ENCODE results near the gene CRYBA4.
A peak's percentile ranks its signal among the peaks of the same experiment; 100 is the strongest.

CRYBA4 gene

DNA sequence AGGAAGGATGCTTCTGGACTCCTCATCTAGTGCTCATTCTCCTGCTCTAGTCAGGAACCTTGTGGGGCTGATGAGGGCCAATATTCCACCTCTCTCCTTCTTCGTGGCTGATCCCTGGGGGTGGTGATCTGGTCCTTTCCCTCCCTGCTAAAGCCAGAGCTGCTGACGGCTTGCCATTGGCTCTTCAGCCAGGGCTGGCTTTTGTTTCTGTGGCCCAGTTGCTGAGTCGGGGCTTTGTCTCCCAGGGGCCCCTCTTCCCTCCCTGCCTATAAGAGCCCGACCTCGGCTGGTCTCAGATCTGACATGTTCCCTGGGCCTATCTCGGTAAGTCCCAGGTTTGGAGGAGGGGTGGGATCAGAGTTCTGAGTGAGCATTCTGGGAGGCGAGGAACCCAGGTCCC lies at the start of gene CRYBA4:
CRYBA4 (plus strand) TSS at position 301 of the 400 bp plus-strand sequence. CDS start 634 bp downstream, outside the sequence.
- DNase-seq (ENCODE audit: low read depth in 1 of 2, low spot score in 1 of 2) = no peak

DNA sequence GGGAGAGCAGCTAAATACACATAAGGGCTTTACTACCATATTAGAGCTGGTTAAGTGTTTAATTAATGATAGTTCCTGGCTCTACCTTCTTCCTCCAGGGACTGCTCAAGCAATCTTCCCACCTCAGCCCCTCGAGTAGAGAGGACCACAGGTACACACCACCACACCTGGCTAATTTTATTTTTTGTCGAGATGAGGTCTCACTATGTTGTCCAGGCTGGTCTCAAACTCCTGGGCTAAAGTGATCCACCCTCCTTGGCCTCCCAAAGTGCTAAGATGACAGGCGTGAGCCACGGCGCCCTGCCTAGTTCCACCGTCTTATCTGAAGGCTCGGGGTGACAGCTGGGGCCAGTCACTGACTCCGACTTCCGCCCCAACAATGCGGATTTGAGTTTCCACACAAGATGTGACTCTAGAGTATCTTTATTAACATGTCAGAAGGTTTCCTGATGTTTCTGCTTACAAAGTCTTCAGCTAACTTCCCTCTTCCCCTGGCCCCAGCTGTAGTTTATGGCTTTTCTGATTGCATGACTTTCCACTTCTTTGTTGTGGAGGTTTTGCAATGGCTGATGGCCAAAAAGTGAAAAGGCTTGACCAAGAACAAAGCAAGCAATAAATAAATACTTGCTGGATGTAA lies 48.6 kb upstream of the CRYBA4 start:
- no peak for DNase-seq (ENCODE audit: low read depth in 1 of 2, low spot score in 1 of 2)

DNA sequence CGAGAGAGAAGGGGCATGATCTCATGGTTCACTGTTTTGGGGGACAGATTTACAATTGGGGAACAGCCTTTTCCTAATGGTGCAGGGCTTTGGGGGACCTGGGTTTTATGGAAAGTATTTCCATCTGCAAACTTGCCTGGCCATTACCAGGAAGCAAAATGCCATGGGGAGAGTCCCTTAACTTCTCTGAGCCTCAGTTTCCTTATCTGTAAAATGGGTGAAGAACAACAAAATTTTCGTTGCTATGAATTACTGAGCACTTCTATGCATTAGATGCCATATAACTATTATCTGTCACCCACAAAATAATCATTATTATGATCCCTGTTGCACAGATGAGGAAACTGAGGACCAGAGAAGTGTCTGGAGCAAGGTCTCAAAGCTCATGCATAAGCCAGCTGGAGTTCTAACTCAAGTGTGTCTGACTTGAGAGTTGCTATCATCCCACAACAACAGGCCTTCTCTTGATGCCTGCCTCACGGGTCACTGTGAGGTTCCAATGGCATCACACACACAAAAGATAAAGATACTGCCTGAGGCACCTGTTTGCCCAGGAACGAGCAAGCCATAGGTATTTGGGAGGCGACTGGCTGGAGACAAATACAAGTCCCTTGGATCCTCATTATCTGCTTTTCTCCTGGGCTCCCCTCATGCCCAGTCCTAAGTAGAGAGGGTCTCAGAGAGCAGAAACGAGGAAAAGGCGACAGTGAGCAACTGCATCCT lies 47.6 kb upstream of the CRYBA4 start:
- no peak for DNase-seq (ENCODE audit: low read depth in 1 of 2, low spot score in 1 of 2)

DNA sequence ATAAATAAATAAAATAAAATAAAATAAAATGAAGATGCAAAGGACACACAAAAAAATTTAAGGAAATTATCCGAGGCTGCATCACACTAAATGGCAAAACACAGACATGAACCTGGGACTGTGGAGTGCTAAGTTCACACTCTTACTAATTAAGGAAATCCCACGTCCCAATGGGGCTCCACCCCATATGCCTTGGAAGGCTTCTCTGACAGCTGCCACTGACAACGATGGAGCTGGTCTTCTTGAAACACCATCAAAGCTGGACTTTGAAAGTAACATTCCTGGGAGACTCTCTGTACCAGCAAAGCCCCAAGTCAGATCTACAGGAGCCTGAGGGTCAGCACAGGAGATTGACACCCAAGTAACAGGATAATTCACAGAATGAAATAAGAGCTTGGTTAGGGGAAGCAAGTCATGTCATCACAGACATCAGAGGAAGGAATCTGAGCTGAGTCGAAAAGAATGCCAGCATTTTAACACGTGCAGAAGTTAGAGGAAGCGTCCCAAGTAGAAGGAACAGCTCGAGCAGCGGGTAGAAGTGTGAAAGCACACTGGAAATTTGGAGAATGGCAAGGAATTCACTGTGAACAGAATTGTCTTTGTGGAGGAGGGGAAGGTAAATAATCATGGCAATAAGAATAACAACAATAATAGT lies 45.6 kb upstream of the CRYBA4 start:
- DNase-seq (ENCODE audit: low read depth in 1 of 2, low spot score in 1 of 2) = no peak

DNA sequence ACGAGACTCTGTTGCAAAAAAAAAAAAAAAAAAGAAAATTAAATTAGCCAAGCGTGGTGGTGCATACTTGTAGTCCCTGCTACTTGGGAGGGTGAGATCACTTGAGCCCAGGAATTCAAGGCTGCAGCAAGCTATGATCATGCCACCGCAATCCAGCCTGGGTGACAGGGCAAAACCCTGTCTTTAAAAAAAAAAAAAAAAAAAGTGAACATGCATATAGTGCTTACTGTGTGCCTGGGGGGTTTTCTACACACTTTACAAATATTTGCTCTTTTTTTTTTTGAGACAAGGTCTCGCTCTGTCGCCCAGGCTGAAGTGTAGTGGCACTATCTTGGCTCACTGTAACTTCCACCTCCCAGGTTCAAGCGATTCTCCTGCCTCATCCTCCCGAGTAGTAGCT lies 44.7 kb upstream of the CRYBA4 start:
- DNase-seq (ENCODE audit: low read depth in 1 of 2, low spot score in 1 of 2) = no peak

DNA sequence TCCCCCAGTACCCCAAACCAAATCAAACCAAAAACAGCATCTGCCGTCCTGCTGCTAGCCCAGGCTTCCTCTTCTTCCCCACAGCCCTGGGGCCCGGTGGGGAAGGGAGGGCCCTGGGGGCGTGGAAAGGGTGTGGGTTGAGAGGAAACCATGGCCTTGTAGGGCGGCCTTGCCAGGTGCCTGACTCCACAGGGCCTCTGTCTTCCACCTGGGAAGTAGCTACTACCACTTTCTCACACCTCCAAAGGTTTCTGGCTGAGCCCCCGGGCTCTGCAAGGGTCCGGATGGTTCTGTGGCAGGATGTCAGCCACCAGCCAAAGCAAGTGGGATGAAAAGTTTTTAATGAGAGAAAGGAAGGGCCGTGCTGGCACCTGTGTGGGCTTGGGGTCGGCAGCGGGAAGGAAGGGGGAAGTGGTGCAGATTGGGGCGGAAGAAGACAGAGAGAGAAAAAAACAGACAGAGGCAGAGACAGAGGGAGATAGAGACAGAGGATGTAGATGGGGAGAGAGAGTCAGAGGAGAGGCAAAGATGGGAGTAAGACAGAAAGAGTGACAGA lies 42.4 kb upstream of the CRYBA4 start:
- no peak for DNase-seq (ENCODE audit: low read depth in 1 of 2, low spot score in 1 of 2)

DNA sequence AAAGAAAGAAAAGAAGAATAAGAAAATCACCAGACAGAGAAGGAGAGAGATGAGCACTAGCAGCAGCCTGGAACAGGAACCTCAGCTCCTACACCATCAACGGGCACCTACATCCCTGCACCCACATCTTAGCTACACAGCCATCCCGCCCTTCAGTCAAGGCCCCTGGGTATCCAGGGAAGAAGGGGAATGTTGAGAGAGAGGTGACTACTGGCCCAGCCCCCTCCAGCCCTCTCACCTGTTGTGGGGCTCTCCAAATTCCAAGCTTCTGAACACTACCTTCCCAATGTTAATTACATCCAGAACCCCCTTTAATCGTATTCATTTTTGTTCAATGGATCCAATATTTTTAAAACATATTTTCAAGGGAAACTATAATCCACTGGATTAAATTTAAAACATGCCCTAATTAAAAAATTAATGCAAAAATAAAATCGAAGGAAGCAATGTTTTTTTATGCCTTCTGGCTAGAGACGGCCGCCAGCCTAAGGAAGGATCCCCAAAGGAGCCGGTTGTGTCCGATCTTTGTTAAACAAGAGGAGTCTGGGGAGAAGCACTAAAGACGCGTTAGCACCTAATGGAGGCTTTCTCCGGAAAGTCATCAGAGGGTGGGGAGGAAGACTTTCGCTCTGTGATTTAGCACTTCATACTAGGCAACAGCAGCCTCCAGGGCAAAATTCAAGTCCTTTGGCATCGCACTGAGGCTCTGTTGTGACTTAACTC lies 41.4 kb upstream of the CRYBA4 start:
- DNase-seq (ENCODE audit: low read depth in 1 of 2, low spot score in 1 of 2) = no peak

DNA sequence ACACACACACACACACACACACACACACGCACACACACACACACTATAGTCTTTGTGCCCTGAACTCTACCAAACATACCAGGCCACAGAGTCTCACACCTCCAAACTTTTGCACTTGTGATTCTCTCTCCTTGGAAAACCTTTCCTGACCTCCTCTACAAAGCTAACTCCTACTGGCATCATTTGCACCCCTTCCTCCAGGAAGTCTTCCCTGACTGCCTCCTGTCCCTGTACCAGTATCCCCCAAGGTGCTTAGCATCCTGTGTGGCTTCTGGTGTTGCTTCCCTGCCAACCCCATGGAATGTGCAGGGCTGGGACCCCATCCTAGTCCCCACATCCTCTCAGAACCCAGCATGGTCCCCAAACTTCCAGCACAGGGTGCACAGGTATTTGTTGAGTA lies 40.7 kb upstream of the CRYBA4 start:
- no peak for DNase-seq (ENCODE audit: low read depth in 1 of 2, low spot score in 1 of 2)

DNA sequence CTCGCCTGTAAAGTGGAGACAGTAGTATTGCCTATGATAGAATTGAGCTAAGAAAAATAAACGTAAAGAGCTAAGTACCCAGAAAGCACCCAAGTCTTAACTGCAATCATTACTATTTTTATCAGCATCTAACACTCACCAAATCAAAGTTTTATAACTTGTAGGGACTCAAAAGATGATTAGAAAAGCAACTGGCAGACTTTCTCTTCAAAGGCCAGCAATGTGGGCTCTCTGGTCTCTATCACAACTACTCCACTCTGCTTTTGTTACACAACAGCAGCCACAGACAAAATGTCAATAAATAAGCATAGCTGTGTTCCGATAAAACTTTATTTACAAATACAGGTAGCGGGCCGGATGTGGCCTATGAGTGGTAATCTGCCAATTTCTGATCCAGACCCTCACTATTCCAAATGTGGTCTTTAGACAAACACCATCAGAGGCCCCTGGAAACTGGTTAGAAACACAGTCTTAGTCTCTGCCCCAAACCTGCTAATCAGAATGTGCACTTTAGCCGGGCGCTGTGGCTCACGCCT lies 40.1 kb upstream of the CRYBA4 start:
- no peak for DNase-seq (ENCODE audit: low read depth in 1 of 2, low spot score in 1 of 2)

DNA sequence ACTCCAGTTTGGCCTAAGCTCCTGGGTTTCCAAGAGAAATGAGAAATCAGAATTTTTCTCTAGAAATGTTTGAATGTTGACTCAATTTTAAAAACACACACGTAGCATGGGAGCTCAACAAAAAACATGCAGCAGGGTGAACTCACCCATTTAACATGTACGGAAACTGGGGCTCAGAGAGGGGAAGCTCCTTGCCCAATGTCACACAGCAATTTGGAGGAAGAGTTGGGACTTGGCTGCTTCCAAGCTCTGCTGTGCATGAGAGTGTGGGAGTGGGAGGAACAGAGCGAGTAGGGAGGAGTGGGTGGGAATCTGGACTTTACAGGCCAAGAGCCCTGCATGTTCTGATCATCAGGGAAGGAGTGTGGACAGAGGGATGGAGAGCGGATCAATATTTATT lies 37.8 kb upstream of the CRYBA4 start:
- no peak for DNase-seq (ENCODE audit: low read depth in 1 of 2, low spot score in 1 of 2)

DNA sequence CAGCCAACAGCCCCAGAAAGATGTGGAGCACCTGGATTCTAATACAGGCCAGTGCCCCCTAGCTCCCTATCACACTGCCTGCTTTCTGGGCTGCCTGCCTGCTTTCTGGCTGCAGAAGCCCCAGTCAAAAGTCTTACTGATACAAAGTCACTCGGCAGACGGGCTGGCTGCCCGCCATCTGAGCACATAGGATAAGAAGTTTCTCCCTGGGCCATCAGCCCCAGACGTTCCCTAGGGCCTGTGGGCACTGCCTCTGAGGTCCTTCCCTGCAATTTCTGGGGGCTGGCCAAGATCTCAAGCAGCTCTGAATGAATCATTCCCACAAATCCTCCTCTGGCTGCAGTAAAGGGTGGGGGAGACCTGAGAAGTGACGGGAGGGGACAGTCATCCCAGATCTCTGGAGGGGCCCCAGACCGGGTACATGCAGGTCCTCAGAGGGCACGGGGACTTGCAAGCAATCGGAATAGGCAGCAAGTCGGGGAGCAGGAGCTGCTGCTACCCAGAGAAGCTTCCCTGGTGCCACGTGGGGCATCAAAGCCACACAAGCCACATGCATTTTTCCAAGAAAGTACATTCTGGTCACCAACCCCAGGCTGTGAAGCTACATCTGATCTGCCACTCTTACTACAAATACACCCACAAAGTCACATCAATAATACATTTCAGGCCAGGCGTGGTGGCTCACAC lies 36.5 kb upstream of the CRYBA4 start:
- DNase-seq (ENCODE audit: low read depth in 1 of 2, low spot score in 1 of 2) = no peak

DNA sequence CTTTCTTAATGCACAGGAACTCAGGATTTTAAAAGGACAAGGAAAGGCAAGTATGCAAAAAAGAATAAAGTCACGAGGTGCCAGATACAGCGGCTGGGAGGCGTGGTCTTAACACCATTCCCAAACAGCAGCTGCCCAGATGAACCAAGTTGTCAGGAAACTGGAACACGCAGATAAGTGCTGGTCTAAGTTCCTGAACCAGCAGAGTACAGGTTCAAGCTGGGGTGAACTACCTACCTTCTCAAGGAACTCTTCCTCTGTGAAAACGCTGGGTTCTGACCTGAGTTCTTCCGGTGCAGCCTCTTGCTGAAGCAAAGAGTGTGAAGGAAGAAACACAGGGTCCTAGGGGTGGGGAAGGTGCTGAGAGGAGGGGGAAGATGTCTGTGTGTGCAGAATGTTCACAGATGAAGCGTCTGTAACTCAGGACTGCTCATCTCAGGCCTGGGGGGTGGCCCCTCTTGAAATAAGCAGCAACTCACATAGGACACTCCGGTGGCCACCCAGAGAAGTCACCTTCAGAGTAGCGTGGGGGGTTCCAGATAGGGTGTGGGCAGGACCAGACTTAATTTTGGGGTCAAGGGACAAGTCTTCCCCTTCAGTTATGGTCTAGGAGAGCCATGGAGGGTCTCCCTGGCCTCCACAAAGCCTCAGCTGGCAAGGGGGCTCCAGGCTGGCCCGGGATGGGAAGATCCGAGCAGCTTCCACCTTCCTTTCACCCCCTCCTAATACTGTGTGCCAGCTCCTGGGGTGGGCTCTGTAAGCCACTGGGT lies 35.0 kb upstream of the CRYBA4 start:
- no peak for DNase-seq (ENCODE audit: low read depth in 1 of 2, low spot score in 1 of 2)

DNA sequence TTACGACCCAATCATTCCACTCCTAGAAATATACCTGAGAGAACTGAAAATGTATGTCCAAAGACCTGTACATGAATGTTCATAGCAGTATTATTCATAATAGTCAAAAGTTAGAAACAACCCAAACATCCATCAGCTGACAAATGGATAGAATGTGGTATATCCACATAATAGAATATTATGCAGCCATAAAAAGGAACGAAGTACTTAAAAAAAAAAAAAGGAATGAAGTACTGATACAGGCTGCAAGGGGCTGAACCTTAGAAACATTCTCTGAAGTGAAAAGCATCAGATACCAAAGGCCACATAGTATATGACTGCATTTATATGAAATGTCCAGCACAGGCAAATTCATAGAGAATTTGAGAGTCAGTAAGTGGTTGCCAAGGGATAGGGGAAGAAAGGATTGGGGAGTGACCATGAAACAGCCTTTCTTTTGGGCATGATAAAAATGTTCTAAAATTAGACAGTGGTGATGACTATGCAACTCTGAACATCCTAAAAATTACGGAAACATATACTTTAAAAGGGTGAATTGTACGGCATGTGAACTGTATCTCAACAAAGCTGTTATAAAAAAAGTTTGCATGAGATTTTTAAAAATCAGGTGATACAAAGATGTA lies 33.7 kb upstream of the CRYBA4 start:
- no peak for DNase-seq (ENCODE audit: low read depth in 1 of 2, low spot score in 1 of 2)

DNA sequence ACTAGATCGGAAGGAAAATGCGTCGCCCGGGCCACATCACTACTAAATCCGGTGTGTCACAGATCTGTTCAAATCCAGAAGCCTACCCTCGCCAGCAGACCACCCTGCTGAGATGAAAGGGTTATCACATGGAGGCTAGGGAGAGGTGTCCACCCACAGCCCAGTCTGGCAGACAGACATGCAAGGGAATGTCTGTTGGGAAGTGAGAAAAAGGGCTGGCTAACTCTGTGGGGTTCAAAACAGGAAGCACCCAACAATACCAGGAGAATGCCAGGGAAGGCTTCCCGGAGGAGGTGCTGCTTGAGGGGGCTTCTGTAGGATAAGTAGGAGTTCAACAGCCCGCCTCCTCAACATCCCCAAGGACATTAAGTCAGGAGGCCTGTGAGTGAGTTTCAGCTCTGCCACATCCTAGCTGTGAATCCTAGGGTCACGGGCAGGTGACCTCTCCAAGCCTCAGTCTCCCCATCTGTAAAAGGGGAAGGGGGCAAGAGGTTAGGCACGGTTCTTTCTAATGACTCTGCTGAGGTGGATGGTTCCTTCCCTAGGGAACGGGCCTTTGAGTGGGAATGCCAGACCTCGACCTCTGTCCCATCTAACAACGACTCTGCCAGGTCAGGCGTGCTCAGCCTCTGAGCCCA lies 32.9 kb upstream of the CRYBA4 start:
- no peak for DNase-seq (ENCODE audit: low read depth in 1 of 2, low spot score in 1 of 2)

DNA sequence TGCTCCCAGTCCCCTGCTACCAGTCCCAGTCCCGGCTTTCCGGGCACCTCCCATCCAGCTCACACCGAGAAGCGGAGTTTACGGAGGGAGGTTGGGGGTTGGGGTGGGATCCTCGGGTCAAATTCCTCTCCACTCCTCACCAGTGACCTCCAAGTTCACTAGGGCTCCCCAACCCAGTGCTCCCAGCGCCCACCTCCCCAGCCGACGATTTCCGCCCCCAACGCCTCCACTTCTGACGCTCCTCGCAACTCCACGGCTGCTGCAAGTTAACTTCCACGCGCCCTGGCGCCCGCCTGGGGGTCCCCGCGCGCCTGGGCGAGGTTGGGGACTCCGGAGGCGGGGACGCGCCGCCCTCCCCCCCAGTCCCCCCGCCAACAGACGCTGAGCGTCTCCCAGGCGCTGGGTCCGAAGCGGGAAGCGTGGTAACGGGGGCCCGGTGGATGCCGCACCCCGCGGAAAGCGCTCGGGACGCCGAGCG lies 32.4 kb upstream of the CRYBA4 start:
- DNase-seq (ENCODE audit: low read depth in 1 of 2, low spot score in 1 of 2) = no peak

DNA sequence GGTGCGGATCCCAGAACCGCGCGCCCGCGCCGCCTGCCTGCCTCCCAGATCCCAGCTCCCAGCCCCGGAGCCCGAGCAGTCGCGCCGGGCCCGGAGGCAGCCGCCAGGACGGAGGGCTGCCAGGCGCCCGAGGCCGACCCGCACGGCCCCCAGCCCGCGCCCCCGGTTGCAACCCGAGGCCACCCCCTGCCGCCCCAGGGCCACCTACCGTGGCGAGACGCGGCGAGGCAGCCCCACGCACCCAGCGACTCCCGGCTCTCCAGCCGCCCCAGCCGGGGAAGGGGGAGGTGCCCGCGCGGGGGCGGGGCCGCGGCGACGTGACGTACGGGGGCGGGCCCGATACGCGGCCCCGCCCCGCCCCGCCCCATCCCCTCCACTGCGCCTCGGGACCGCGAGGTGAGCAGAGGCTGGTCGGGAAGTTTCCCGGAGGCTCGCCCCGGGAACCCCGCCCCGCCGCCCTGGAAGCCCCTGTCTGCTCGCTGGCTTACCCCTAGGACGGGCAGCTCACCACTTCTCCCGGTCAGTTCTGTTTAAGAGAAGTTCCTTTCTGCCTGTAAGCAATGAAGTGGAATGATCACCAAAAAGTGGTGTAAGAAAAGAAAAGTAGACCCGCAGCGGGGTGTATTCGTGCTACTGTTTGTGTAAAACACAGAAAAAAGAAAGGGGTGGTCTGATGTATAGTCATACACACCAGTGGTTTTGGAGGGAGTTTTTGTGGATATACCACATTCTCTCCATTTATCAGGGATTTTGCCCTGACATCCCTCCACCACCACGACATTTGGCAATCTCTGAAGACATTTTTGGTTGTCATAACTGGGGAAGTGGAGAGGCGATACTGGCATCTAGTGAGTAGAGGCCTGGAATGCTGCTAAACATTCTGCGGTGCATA lies 31.7 kb upstream of the CRYBA4 start, which contains the start of gene TPST2:
TPST2 (minus strand) TSS at position 288 of the 892 bp plus-strand sequence. CDS start 48,502 bp downstream, outside the sequence.
- DNase-seq (ENCODE audit: low read depth in 1 of 2, low spot score in 1 of 2) = peak; percentile 65 to 74

DNA sequence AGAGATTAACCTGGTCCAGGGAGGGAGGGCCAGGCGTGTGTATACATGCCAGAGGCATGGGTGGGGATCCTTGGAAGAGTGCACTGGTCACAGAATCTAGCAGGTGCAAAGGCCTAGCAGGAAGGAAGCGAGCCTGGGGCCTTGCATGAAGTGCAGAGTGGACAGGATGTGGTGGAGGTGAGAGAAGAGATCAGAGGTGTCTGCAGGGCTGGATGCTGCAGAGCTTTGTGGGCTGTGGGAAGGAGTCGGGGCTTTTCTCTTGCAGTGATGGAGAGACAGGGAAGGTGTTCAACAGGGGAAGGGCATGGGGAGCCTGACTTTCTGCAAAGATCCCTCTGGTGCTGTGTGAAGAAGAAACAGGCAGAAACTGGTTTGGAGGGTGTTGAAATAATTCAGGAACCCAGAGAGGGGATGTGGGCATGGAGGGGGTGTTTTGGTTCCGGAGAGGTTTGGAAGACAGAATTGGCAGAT lies 29.3 kb upstream of the CRYBA4 start:
- no peak for DNase-seq (ENCODE audit: low read depth in 1 of 2, low spot score in 1 of 2)
